Spleen (tissue), 11 donors: ENCODE measurements around the gene LSMEM2. TPM values are rescaled to one million over a fixed set of nuclear protein-coding genes. Genes with fewer than 3 reads are reported as not detected.

ENCODE experiments used
- DNase-seq: peaks from one replicate; pipeline ENCODE4 v3.0.0-alpha.2; 2020
- H3K27ac ChIP-seq, 8 donors: fragments of 200-600 bp; sonication (generic) in 7 of 8; 1 replicate in 4 of 8; 2 replicates in 4 of 8; pipeline versions ENCODE4 v1.5.0 to v1.8.0; 2016 to 2021; ENCODE audit warnings: inconsistent platforms in 4 of 8, mild to moderate bottlenecking in 4 of 8, moderate library complexity in 1 of 8
- H3K27me3 ChIP-seq, 7 donors: fragments of 200-600 bp; sonication (generic) in 6 of 7; replicated peaks in 1 of 7; 1 replicate in 4 of 7; 2 replicates in 3 of 7; pipeline versions ENCODE4 v1.5.0 to v1.8.0; 2016 to 2021; ENCODE audit warnings: inconsistent platforms in 3 of 7, mild to moderate bottlenecking in 1 of 7
- H3K36me3 ChIP-seq, 6 donors: fragments of 200-600 bp; sonication (generic) in 5 of 6; 1 replicate in 4 of 6; 2 replicates in 2 of 6; pipeline versions ENCODE4 v1.5.0 to v1.8.0; 2016 to 2021; ENCODE audit warnings: inconsistent platforms in 2 of 6
- H3K4me1 ChIP-seq, 6 donors: fragments of 200-600 bp; sonication (generic) in 5 of 6; 1 replicate in 3 of 6; 2 replicates in 3 of 6; pipeline versions ENCODE4 v1.5.0 to v1.8.0; 2016 to 2021; ENCODE audit warnings: inconsistent platforms in 3 of 6
- H3K4me3 ChIP-seq, 8 donors: fragments of 200-600 bp; sonication (generic) in 7 of 8; 1 replicate in 4 of 8; 2 replicates in 4 of 8; pipeline versions ENCODE4 v1.5.0 to v1.8.0; 2016 to 2021; ENCODE audit warnings: inconsistent platforms in 4 of 8, mild to moderate bottlenecking in 4 of 8, moderate library complexity in 2 of 8
- H3K9me3 ChIP-seq, 8 donors: fragments of 200-600 bp; sonication (generic) in 7 of 8; 1 replicate in 4 of 8; 2 replicates in 4 of 8; pipeline versions ENCODE4 v1.5.0 to v1.8.0; 2016 to 2021; ENCODE audit warnings: inconsistent platforms in 4 of 8
- CTCF ChIP-seq, 11 experiments: fragments of 200-600 bp in 7 of 11; fragments of 450-650 bp in 4 of 11; sonication (generic) in 4 of 11; IDR thresholded peaks in 8 of 11; conservative IDR thresholded peaks in 3 of 11; 1 replicate in 7 of 11; 2 replicates in 4 of 11; pipeline versions ENCODE4 v1.4.0 to v1.8.0; 2016 to 2021; ENCODE audit warnings: antibody characterized with exemption in 11 of 11, inconsistent platforms in 4 of 11, mild to moderate bottlenecking in 1 of 11
- POLR2A ChIP-seq, 3 donors: fragments of 450-650 bp; IDR thresholded peaks; one replicate each; pipeline ENCODE4 v1.5.1; 2017; ENCODE audit warnings: antibody characterized with exemption in 3 of 3, mild to moderate bottlenecking in 1 of 3
- POLR2AphosphoS5 ChIP-seq, 3 donors: sonication (generic); formaldehyde crosslinking; IDR thresholded peaks; one replicate each; pipeline ENCODE4 v1.5.1; 2017; ENCODE audit warnings: antibody characterized with exemption in 3 of 3
- WGBS, 5 donors: extraction: QIAGEN DNeasy Blood & Tissue Kit in 3 of 5; methylation state at CpG; one replicate each; pipeline versions ENCODE4 v1.1.5 to v1.1.7; 2013 to 2018; 5-methylcytosine and 5-hydroxymethylcytosine counted together
- intact Hi-C: fragments of 100-400 bp; cut with DNase I; formaldehyde crosslinking; loops from one replicate; pipeline ENCODE4 v1.15.0; 2023; ENCODE audit warnings: low total_unique reads
- polyA plus RNA-seq, 3 donors: library from polyadenylated mRNA; stranded (reverse); fragments of 200-250 nt; gene quantifications; one replicate each; pipeline ENCODE4 v1.2.1, GENCODE V29; 2013
- total RNA-seq, 7 donors: library from RNA; depleted of rRNA in 3 of 7; stranded (reverse); fragments of >200 nt in 3 of 7; fragmentation: NEBNext Ultra II Directional in 4 of 7; extraction: Animal tissue kit (Norgen Biotek cat#: 25700) in 4 of 7; gene quantifications; one replicate each; pipeline versions ENCODE4 v1.1.0 to v1.2.1, GENCODE V29; 2016 to 2021
- donor health status: healthy with polysubstance abuse.
- donor health status: DM: no; HTN: no; CAD: no; lungs with moderate emphysema.
- donor health status: DM: no; HTN: no; CAD: no.
- donor health status: Bipolar disorder and iron deficiency.
- donor health status: healthy.
- donor health status: DM: no; HTN: no; CAD: no.
- donor health status: DM: yes; HTN: yes; CAD: no.

LSMEM2 gene
- total and polyA plus RNA-seq, 10 donors: 0.06 to 0.46 (median 0.24) TPM; not detected in 6

- WGBS, 5 donors: 3 to 10% (median 7%) methylated on average over 5 to 10 of the region's 10 CpGs
- peaks cover 97 to 100% (median 100%) of the 10 kb centered on the region in 6 donors for H3K4me1 ChIP-seq
- no peaks in the 10 kb centered on the region for H3K27me3 ChIP-seq
- TF ChIP-seq CTCF (IDR thresholded peaks at IDR 0.05 in 8 of 11, conservative IDR thresholded peaks at IDR 0.05 in 3 of 11) (peak in 7 of 11 experiments; percentile 3 to 79 (median 63)), POLR2AphosphoS5 (IDR thresholded peaks at IDR 0.05) (peak; percentile 3 to 40 (median 4)), POLR2A (IDR thresholded peaks at IDR 0.05) (no peak)
- DNase-seq: peak; percentile 91
- H3K4me3 ChIP-seq: peak overlapping the region; percentile 19 to 67 (median 37)
- intact Hi-C loops: no loop called here
- peak overlapping the region; percentile 86 to 99 (median 96) for H3K27ac ChIP-seq
- H3K9me3 ChIP-seq: no peaks in the 10 kb centered on the region
- peaks cover 0 to 77% (median 21%) of the 10 kb centered on the region in 6 donors for H3K36me3 ChIP-seq
These were observed 32.4 kb upstream of the LSMEM2 start for GRCh38 chr3:50246517-50246954.

GRCh38 chr3:50248387-50248786 lies 30.5 kb upstream of the LSMEM2 start:
- peak; percentile 87 for DNase-seq
- WGBS, 5 donors: 26 to 46% (median 34%) methylated on average over 3 of the region's 3 CpGs
- Histone ChIP-seq H3K4me3 (peak overlapping the region in 1 of 8 donors; percentile 21), H3K4me1 (peaks cover 85 to 100% (median 100%) of the 10 kb centered on the region in 6 donors), H3K27me3 (no peaks in the 10 kb centered on the region), H3K27ac (peak overlapping the region; percentile 70 to 99 (median 96)), H3K9me3 (no peaks in the 10 kb centered on the region), H3K36me3 (peaks cover 0 to 91% (median 39%) of the 10 kb centered on the region in 6 donors)
- intact Hi-C loops: no loop called here
- peak in 1 of 11 experiments; percentile 9 for TF ChIP-seq CTCF (IDR thresholded peaks at IDR 0.05 in 8 of 11, conservative IDR thresholded peaks at IDR 0.05 in 3 of 11)
- no peak for TF ChIP-seq POLR2A (IDR thresholded peaks at IDR 0.05)
- TF ChIP-seq POLR2AphosphoS5 (IDR thresholded peaks at IDR 0.05): peak; percentile 79 to 84 (median 83)

GRCh38 chr3:50249457-50249856 lies 29.4 kb upstream of the LSMEM2 start:
- Histone ChIP-seq H3K27me3 (no peaks in the 10 kb centered on the region), H3K27ac (peak overlapping the region; percentile 70 to 99 (median 96)), H3K9me3 (no peaks in the 10 kb centered on the region), H3K36me3 (peaks cover 0 to 91% (median 45%) of the 10 kb centered on the region in 6 donors), H3K4me3 (peak overlapping the region in 1 of 8 donors; percentile 21), H3K4me1 (peaks cover 84 to 100% (median 100%) of the 10 kb centered on the region in 6 donors)
- intact Hi-C loops: no loop called here
- DNase-seq: no peak
- 79 to 97% (median 86%) methylated on average over 4 to 5 of the region's 5 CpGs for WGBS, 5 donors
- TF ChIP-seq POLR2A (IDR thresholded peaks at IDR 0.05): no peak
- no peak for TF ChIP-seq CTCF (IDR thresholded peaks at IDR 0.05 in 8 of 11, conservative IDR thresholded peaks at IDR 0.05 in 3 of 11)
- no peak for TF ChIP-seq POLR2AphosphoS5 (IDR thresholded peaks at IDR 0.05)

GRCh38 chr3:50250514-50250913 lies 28.4 kb upstream of the LSMEM2 start:
- TF ChIP-seq CTCF (IDR thresholded peaks at IDR 0.05 in 8 of 11, conservative IDR thresholded peaks at IDR 0.05 in 3 of 11) (no peak), POLR2AphosphoS5 (IDR thresholded peaks at IDR 0.05) (peak in 1 of 3 donors; percentile 15), POLR2A (IDR thresholded peaks at IDR 0.05) (no peak)
- no peak for DNase-seq
- 86 to 91% (median 89%) methylated on average over 4 of the region's 4 CpGs for WGBS, 5 donors
- no peaks in the 10 kb centered on the region for H3K9me3 ChIP-seq
- H3K27ac ChIP-seq: peak overlapping the region in 7 of 8 donors; percentile 0 to 99 (median 94)
- intact Hi-C loops: no loop called here
- H3K4me3 ChIP-seq: peak overlapping the region in 1 of 8 donors; percentile 5
- H3K27me3 ChIP-seq: no peaks in the 10 kb centered on the region
- peaks cover 80 to 100% (median 100%) of the 10 kb centered on the region in 6 donors for H3K4me1 ChIP-seq
- H3K36me3 ChIP-seq: peaks cover 0 to 94% (median 54%) of the 10 kb centered on the region in 6 donors
